Neural progenitor cell (in vitro differentiated cells): ENCODE data around the gene SHH. TPM values are rescaled to one million over a fixed set of nuclear protein-coding genes. Genes with fewer than 3 reads are reported as not detected.

Experiments used
- DNase-seq: peaks from one replicate; pipeline ENCODE4 v3.0.0-alpha.2; 2016; ENCODE audit warnings: low spot score
- H2AFZ ChIP-seq: fragments of 200-600 bp; sonication (generic); replicated peaks from 2 replicates; pipeline ENCODE4 v1.6.1; 2016; ENCODE audit warnings: antibody characterized with exemption
- H3F3A ChIP-seq: fragments of 200-600 bp; sonication (generic); 2 replicates; pipeline ENCODE4 v1.6.1; 2016; ENCODE audit warnings: antibody characterized with exemption, low read depth
- H3K27ac ChIP-seq: fragments of 200-600 bp; sonication (generic); 2 replicates; pipeline ENCODE4 v1.5.1; 2016; ENCODE audit warnings: mild to moderate bottlenecking
- H3K27me3 ChIP-seq: fragments of 200-600 bp; sonication (generic); 2 replicates; pipeline ENCODE4 v1.6.1; 2016; ENCODE audit warnings: mild to moderate bottlenecking, moderate library complexity
- H3K36me3 ChIP-seq: fragments of 200-600 bp; sonication (generic); 2 replicates; pipeline ENCODE4 v1.5.1; 2016
- H3K4me1 ChIP-seq: fragments of 200-600 bp; sonication (generic); 2 replicates; pipeline ENCODE4 v1.6.1; 2016; ENCODE audit warnings: mixed run types
- H3K4me2 ChIP-seq: fragments of 200-600 bp; sonication (generic); 2 replicates; pipeline ENCODE4 v1.6.1; 2016
- H3K4me3 ChIP-seq: fragments of 200-600 bp; sonication (generic); 2 replicates; pipeline ENCODE4 v1.5.1; 2016
- H3K79me2 ChIP-seq: fragments of 200-600 bp; sonication (generic); 2 replicates; pipeline ENCODE4 v1.6.1; 2016; ENCODE audit warnings: low read depth
- H3K9ac ChIP-seq: fragments of 200-600 bp; sonication (generic); 2 replicates; pipeline ENCODE4 v1.6.1; 2016
- H3K9me3 ChIP-seq: fragments of 200-600 bp; sonication (generic); 2 replicates; pipeline ENCODE4 v1.5.1; 2016; ENCODE audit warnings: low read depth
- H4K20me1 ChIP-seq: fragments of 200-600 bp; sonication (generic); 2 replicates; pipeline ENCODE4 v1.6.1; 2016; ENCODE audit warnings: low read depth
- H3K27ac Mint-ChIP-seq: 3 replicates; pipeline ENCODE4 v1.8.0; 2021; ENCODE audit warnings: mixed read lengths
- H3K27me3 Mint-ChIP-seq: 2 replicates; pipeline ENCODE4 v1.8.0; 2022; ENCODE audit warnings: low read depth, mild to moderate bottlenecking, inconsistent platforms, moderate library complexity, mixed read lengths; ENCODE audit not compliant: insufficient read depth
- H3K36me3 Mint-ChIP-seq: 3 replicates; pipeline ENCODE4 v1.8.0; 2021; ENCODE audit warnings: mixed read lengths
- H3K4me1 Mint-ChIP-seq: 3 replicates; pipeline ENCODE4 v1.8.0; 2021; ENCODE audit warnings: mixed read lengths
- H3K4me3 Mint-ChIP-seq: 3 replicates; pipeline ENCODE4 v1.8.0; 2021; ENCODE audit warnings: mild to moderate bottlenecking, moderate library complexity, mixed read lengths
- H3K9me3 Mint-ChIP-seq: 3 replicates; pipeline ENCODE4 v1.8.0; 2020; ENCODE audit warnings: mixed read lengths
- EZH2 ChIP-seq: fragments of 200-600 bp; sonication (generic); IDR thresholded peaks from 2 replicates; pipeline ENCODE4 v1.6.1; 2017; ENCODE audit warnings: antibody characterized with exemption, mild to moderate bottlenecking, moderate library complexity
- EZH2phosphoT487 ChIP-seq: fragments of 200-600 bp; sonication (generic); IDR thresholded peaks from 2 replicates; pipeline ENCODE4 v1.6.1; 2017; ENCODE audit warnings: antibody characterized with exemption
- total RNA-seq: library from RNA; depleted of rRNA; stranded (reverse); fragments of >200 nt; gene quantifications from 2 replicates; pipeline ENCODE4 v1.2.3, GENCODE V29; 2015; ENCODE audit warnings: low replicate concordance
- TF ChIP-seq, protein P1 (sequence below): fragments of 200-600 bp; sonication (generic); IDR thresholded peaks from 2 replicates; pipeline ENCODE4 v1.5.1; 2017; ENCODE audit warnings: antibody characterized with exemption, mild to moderate bottlenecking

SHH gene
- total RNA-seq, 1 donor from 2014 or later, result not detected

DNA sequence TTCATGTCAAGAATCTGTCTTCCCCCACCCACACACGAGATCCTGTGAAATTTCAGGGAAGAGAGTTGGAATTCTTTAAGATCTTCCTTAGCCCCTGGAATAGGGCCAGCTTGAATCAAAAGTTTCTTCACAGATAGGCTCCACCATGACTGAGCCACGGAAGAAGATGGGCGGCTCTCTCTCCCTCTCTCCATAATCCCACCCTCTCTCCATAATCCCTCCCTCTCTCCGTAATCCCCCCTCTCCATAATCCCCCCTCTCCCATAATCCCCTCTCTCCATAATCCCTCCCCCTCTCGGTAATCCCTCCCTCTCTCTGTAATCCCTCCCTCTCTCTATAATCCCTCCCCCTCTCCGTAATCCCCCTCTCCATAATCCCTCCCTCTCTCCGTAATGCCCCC is 20.4 kb downstream of the SHH start:
- TF ChIP-seq EZH2 (no peak), EZH2phosphoT487 (no peak)
- TF ChIP-seq, protein P1, sequence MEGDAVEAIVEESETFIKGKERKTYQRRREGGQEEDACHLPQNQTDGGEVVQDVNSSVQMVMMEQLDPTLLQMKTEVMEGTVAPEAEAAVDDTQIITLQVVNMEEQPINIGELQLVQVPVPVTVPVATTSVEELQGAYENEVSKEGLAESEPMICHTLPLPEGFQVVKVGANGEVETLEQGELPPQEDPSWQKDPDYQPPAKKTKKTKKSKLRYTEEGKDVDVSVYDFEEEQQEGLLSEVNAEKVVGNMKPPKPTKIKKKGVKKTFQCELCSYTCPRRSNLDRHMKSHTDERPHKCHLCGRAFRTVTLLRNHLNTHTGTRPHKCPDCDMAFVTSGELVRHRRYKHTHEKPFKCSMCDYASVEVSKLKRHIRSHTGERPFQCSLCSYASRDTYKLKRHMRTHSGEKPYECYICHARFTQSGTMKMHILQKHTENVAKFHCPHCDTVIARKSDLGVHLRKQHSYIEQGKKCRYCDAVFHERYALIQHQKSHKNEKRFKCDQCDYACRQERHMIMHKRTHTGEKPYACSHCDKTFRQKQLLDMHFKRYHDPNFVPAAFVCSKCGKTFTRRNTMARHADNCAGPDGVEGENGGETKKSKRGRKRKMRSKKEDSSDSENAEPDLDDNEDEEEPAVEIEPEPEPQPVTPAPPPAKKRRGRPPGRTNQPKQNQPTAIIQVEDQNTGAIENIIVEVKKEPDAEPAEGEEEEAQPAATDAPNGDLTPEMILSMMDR, result no peak
- DNase-seq, result no peak
- Histone ChIP-seq H3K27ac (no peak overlapping the region), H4K20me1 (no peaks in the 10 kb centered on the region), H3K4me2 (no peak overlapping the region), H3K36me3 (no peaks in the 10 kb centered on the region), H3K4me1 (no peaks in the 10 kb centered on the region), H3K27me3 (peaks cover 32% of the 10 kb centered on the region), H2AFZ (no peak overlapping the region), H3K9me3 (no peaks in the 10 kb centered on the region), H3K9ac (no peak overlapping the region), H3K79me2 (no peaks in the 10 kb centered on the region), H3F3A (peaks cover 5% of the 10 kb centered on the region), H3K4me3 (no peak overlapping the region)
- Mint-ChIP-seq H3K9me3 (peaks cover 7% of the 10 kb centered on the region), H3K27ac (no peak overlapping the region), H3K4me1 (peaks cover 5% of the 10 kb centered on the region), H3K27me3 (peaks cover 17% of the 10 kb centered on the region), H3K36me3 (peaks cover 3% of the 10 kb centered on the region), H3K4me3 (no peak overlapping the region)

DNA sequence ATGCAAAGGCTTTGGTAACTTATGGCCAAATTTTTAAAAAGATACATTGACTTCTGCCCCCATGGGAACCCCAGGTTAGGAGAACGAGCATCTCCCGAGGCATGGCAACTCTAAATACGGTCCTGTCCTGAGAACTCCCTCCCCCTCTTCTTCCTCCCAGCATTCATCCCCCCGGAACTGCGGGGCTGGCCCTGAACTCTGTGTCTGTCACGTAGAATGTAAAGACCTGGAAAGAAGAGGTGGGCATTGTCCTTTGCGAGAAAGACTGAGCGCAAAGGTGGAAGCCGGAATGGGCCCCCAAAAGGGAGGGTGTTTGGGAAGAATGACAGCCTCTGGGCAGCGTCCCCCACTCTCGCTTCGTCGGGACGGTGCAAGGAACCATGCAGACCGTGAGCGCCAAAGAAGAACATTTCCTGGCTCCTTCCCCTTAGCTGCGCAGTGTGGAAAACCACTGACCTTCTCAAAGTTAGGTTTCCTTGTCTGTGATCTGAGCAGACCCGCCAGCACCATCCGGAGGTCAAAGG is 21.0 kb downstream of the SHH start:
- H3K27ac ChIP-seq, result no peak overlapping the region
- no peak overlapping the region for H2AFZ ChIP-seq
- no peak overlapping the region for H3K27ac Mint-ChIP-seq
- H3K9me3 ChIP-seq, result no peaks in the 10 kb centered on the region
- peaks cover 7% of the 10 kb centered on the region for H3K9me3 Mint-ChIP-seq
- peaks cover 5% of the 10 kb centered on the region for H3F3A ChIP-seq
- DNase-seq, result no peak
- no peaks in the 10 kb centered on the region for H3K4me1 ChIP-seq
- no peak for TF ChIP-seq EZH2phosphoT487
- TF ChIP-seq EZH2, result no peak
- TF ChIP-seq, protein P1, result no peak
- H3K36me3 Mint-ChIP-seq, result peaks cover 3% of the 10 kb centered on the region
- no peak overlapping the region for H3K4me3 Mint-ChIP-seq
- H3K4me2 ChIP-seq, result no peak overlapping the region
- peaks cover 32% of the 10 kb centered on the region for H3K27me3 ChIP-seq
- no peak overlapping the region for H3K9ac ChIP-seq
- H3K4me1 Mint-ChIP-seq, result peaks cover 5% of the 10 kb centered on the region
- no peak overlapping the region for H3K4me3 ChIP-seq
- peaks cover 18% of the 10 kb centered on the region for H3K27me3 Mint-ChIP-seq
- no peaks in the 10 kb centered on the region for H3K36me3 ChIP-seq
- H4K20me1 ChIP-seq, result no peaks in the 10 kb centered on the region
- no peaks in the 10 kb centered on the region for H3K79me2 ChIP-seq

DNA sequence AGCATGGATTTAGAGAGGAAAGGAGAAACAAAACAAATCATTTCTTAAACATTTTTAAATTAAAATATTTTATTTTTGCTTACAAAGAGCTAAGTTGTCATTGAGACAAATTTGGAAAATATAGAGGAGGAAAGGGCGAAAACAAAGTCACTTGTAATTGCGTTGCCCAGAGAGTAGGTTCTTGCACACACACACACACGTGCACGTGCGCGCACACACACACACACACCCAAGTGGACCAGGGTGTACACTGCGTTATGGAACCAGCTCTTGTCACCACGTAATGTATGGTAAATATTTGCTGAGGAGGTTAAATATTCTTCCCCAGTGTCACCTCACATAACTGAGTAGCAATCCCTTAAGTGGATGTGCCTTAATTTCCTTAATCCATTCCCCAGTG is 21.6 kb downstream of the SHH start:
- TF ChIP-seq EZH2 (no peak), EZH2phosphoT487 (no peak)
- TF ChIP-seq, protein P1, result no peak
- Histone ChIP-seq H4K20me1 (no peaks in the 10 kb centered on the region), H3K9me3 (no peaks in the 10 kb centered on the region), H3K79me2 (no peaks in the 10 kb centered on the region), H3F3A (peaks cover 5% of the 10 kb centered on the region), H3K4me2 (no peak overlapping the region), H3K4me1 (no peaks in the 10 kb centered on the region), H2AFZ (no peak overlapping the region), H3K27ac (no peak overlapping the region), H3K36me3 (no peaks in the 10 kb centered on the region), H3K4me3 (no peak overlapping the region), H3K9ac (no peak overlapping the region), H3K27me3 (peaks cover 32% of the 10 kb centered on the region)
- Mint-ChIP-seq H3K27ac (no peak overlapping the region), H3K27me3 (peaks cover 18% of the 10 kb centered on the region), H3K36me3 (peaks cover 3% of the 10 kb centered on the region), H3K4me1 (peaks cover 5% of the 10 kb centered on the region), H3K4me3 (no peak overlapping the region), H3K9me3 (peaks cover 7% of the 10 kb centered on the region)
- DNase-seq, result no peak
